HepG2 (cell line): ENCODE measurements around the gene CNOT1. TPM values are rescaled to one million over a fixed set of nuclear protein-coding genes. Genes with fewer than 3 reads are reported as not detected.
A peak's percentile ranks its signal among the peaks of the same experiment; 100 is the strongest.

Experiments
- BCL6 ChIP-seq: IDR thresholded peaks from 2 replicates; pipeline ENCODE4 v1.6.1; 2016; ENCODE audit warnings: missing genetic modification reagents, missing compliant biosample characterization
- DNMT1 ChIP-seq: sonication (generic); formaldehyde crosslinking; IDR thresholded peaks from 2 replicates; pipeline ENCODE4 v1.5.1; 2020; ENCODE audit warnings: mild to moderate bottlenecking, missing genetic modification reagents
- FOXP1 ChIP-seq, 2 experiments: fragments of 450-650 bp in 1 of 2; IDR thresholded peaks; 2 replicates each; pipeline ENCODE4 v1.6.1; 2017 to 2018; ENCODE audit warnings: antibody characterized with exemption in 1 of 2
- GZF1 ChIP-seq: sonication (generic); formaldehyde crosslinking; IDR thresholded peaks from 2 replicates; pipeline ENCODE4 v1.5.1; 2020; ENCODE audit warnings: mild to moderate bottlenecking, missing genetic modification reagents
- MAFF ChIP-seq: IDR thresholded peaks from 2 replicates; pipeline ENCODE4 v1.6.1; 2011; ENCODE audit warnings: low read depth, low read length, improper control_type of control experiment
- MED13 ChIP-seq: sonication (generic); formaldehyde crosslinking; IDR thresholded peaks from 2 replicates; pipeline ENCODE4 v1.5.0; 2020; ENCODE audit warnings: missing genetic modification reagents
- MYC ChIP-seq: sonication (generic); formaldehyde crosslinking; IDR thresholded peaks from 2 replicates; pipeline ENCODE4 v1.9.0; 2021; ENCODE audit warnings: missing genetic modification reagents, borderline replicate concordance
- NFIB ChIP-seq: sonication (generic); formaldehyde crosslinking; IDR thresholded peaks from 2 replicates; pipeline ENCODE4 v1.9.0; 2021; ENCODE audit warnings: missing genetic modification reagents, mild to moderate bottlenecking, borderline replicate concordance
- NRL ChIP-seq: sonication (generic); formaldehyde crosslinking; IDR thresholded peaks from 2 replicates; pipeline ENCODE4 v1.5.0; 2020; ENCODE audit warnings: missing genetic modification reagents, mild to moderate bottlenecking, moderate library complexity, borderline replicate concordance
- PTBP1 ChIP-seq: fragments of 200-400 bp; formaldehyde crosslinking; IDR thresholded peaks from 2 replicates; pipeline ENCODE4 v1.6.1; 2018; ENCODE audit warnings: low read length, low read depth; ENCODE audit not compliant: poor library complexity, severe bottlenecking
- RBM22 ChIP-seq: fragments of 200-400 bp; formaldehyde crosslinking; optimal IDR thresholded peaks from 2 replicates; pipeline ENCODE3; 2017; ENCODE audit warnings: mild to moderate bottlenecking, low read length, moderate library complexity
- RCOR2 ChIP-seq: IDR thresholded peaks from 2 replicates; pipeline ENCODE4 v1.6.1; 2016; ENCODE audit warnings: missing biosample characterization, missing genetic modification reagents
- RFX5 ChIP-seq: IDR thresholded peaks from 2 replicates; pipeline ENCODE4 v1.6.1; 2011; ENCODE audit warnings: low read depth, low read length, improper control_type of control experiment
- SALL1 ChIP-seq: sonication (generic); formaldehyde crosslinking; IDR thresholded peaks from 2 replicates; pipeline ENCODE4 v1.8.0; 2022; ENCODE audit warnings: mild to moderate bottlenecking, missing genetic modification reagents
- SATB2 ChIP-seq: sonication (generic); formaldehyde crosslinking; IDR thresholded peaks from 2 replicates; pipeline ENCODE4 v1.5.0; 2020; ENCODE audit warnings: missing genetic modification reagents
- SMC3 ChIP-seq: IDR thresholded peaks from 2 replicates; pipeline ENCODE4 v1.6.1; 2011; ENCODE audit warnings: low read length, improper control_type of control experiment
- SMYD3 ChIP-seq: sonication (generic); formaldehyde crosslinking; IDR thresholded peaks from 2 replicates; pipeline ENCODE4 v1.8.1; 2023; ENCODE audit warnings: mild to moderate bottlenecking, missing genetic modification reagents
- SOX6 ChIP-seq, 2 experiments: fragments of 450-650 bp in 1 of 2; sonication (generic) in 1 of 2; formaldehyde crosslinking in 1 of 2; IDR thresholded peaks; 2 replicates each; pipeline versions ENCODE4 v1.4.0 to v1.6.1; 2017 to 2020; ENCODE audit warnings: antibody characterized with exemption in 1 of 2, mild to moderate bottlenecking in 1 of 2, missing genetic modification reagents in 1 of 2
- TBP ChIP-seq: sonication (generic); formaldehyde crosslinking; IDR thresholded peaks from 2 replicates; pipeline ENCODE4 v1.5.0; 2020; ENCODE audit warnings: missing genetic modification reagents
- TCF12 ChIP-seq, 2 experiments: fragments of 450-650 bp in 1 of 2; sonication (generic) in 1 of 2; formaldehyde crosslinking in 1 of 2; IDR thresholded peaks; 2 replicates each; pipeline versions ENCODE4 v1.6.1 to v1.8.0; 2017 to 2022; ENCODE audit warnings: antibody characterized with exemption in 1 of 2, mild to moderate bottlenecking in 1 of 2, missing genetic modification reagents in 1 of 2, moderate library complexity in 1 of 2
- ZFP36 ChIP-seq: fragments of 150-350 bp; IDR thresholded peaks from 2 replicates; pipeline ENCODE4 v1.6.1; 2018; ENCODE audit warnings: borderline replicate concordance, low read length, low read depth; ENCODE audit not compliant: partially characterized antibody
- ZNF30 ChIP-seq: sonication (generic); formaldehyde crosslinking; IDR thresholded peaks from 2 replicates; pipeline ENCODE4 v1.5.0; 2020; ENCODE audit warnings: mild to moderate bottlenecking, missing genetic modification reagents
- ZNF792 ChIP-seq: IDR thresholded peaks from 2 replicates; pipeline ENCODE4 v1.6.1; 2016
- polyA plus RNA-seq, 8 experiments: library from polyadenylated mRNA; depleted of rRNA in 3 of 8; stranded (reverse) in 7 of 8; unstranded in 1 of 8; fragments of >200 nt; fragmentation: Illumina TruSeq in 4 of 8; extraction: Trizol in 4 of 8; gene quantifications; 2 replicates each; pipeline versions ENCODE4 v1.2.1 to v1.2.3, GENCODE V29; 2011 to 2016; ENCODE audit warnings: low read depth in 4 of 8, missing spikeins in 1 of 8, mixed read lengths in 1 of 8; ENCODE audit not compliant: insufficient read depth in 1 of 8
- total RNA-seq, 5 experiments: library from RNA; depleted of rRNA; stranded (reverse); fragments of >200 nt; fragmentation: Illumina TruSeq; extraction: Trizol; gene quantifications; 2 replicates each; pipeline ENCODE4 v1.2.3, GENCODE V29; 2016; ENCODE audit warnings: low read depth in 1 of 5
- TF ChIP-seq, protein P1 (sequence below): sonication (generic); formaldehyde crosslinking; IDR thresholded peaks from 2 replicates; pipeline ENCODE4 v1.9.0; 2021; ENCODE audit warnings: missing genetic modification reagents, borderline replicate concordance
- TF ChIP-seq, protein P2 (sequence below): IDR thresholded peaks from 2 replicates; pipeline ENCODE4 v1.6.1; 2016; ENCODE audit warnings: low read depth, borderline replicate concordance
- TF ChIP-seq, protein P3 (sequence below): sonication (generic); formaldehyde crosslinking; IDR thresholded peaks from 2 replicates; pipeline ENCODE4 v1.9.0; 2022; ENCODE audit warnings: low read depth, missing genetic modification reagents
- TF ChIP-seq, protein P4 (sequence below): sonication (generic); formaldehyde crosslinking; IDR thresholded peaks from 2 replicates; pipeline ENCODE4 v1.4.0; 2020; ENCODE audit warnings: low read depth, mild to moderate bottlenecking, missing genetic modification reagents

Gene CNOT1
- total and polyA plus RNA-seq, 2 of the 13 experiments (the other 11 are each of a cell fraction or from before 2014, with no cell fraction given): 188 to 232 TPM

DNA sequence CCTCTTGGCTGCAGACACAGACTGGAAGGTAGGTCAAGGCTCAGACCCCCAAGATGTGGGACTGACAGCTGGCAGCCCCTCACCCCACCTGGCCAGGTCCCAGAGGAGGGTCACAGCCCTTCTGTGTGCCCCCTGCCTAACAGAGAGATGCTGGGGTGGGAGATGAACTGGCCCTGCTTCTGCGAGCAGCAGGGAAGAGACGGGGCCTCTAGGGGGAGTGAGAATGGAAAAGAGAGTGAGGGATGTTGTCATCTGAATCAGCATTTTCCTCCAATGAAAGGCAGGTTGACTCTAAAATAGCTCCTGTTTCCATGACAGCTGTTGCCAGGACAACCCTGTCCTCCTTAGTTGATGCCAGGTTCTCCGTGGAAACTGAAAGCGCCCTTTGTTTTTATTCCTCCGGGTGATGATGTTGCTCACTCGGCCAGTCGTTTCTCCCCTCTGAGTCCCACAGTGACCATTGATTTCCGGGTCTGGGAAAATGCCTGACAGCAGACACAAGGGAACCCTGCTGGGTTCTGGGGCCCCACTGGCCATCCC is 134.6 kb downstream of the CNOT1 start (continued):
- TF ChIP-seq TBP (CRISPR knock-in tag): no peak
- no peak for TF ChIP-seq DNMT1 (CRISPR knock-in tag)
- TF ChIP-seq RFX5: peak; percentile 96
- TF ChIP-seq, protein P1, sequence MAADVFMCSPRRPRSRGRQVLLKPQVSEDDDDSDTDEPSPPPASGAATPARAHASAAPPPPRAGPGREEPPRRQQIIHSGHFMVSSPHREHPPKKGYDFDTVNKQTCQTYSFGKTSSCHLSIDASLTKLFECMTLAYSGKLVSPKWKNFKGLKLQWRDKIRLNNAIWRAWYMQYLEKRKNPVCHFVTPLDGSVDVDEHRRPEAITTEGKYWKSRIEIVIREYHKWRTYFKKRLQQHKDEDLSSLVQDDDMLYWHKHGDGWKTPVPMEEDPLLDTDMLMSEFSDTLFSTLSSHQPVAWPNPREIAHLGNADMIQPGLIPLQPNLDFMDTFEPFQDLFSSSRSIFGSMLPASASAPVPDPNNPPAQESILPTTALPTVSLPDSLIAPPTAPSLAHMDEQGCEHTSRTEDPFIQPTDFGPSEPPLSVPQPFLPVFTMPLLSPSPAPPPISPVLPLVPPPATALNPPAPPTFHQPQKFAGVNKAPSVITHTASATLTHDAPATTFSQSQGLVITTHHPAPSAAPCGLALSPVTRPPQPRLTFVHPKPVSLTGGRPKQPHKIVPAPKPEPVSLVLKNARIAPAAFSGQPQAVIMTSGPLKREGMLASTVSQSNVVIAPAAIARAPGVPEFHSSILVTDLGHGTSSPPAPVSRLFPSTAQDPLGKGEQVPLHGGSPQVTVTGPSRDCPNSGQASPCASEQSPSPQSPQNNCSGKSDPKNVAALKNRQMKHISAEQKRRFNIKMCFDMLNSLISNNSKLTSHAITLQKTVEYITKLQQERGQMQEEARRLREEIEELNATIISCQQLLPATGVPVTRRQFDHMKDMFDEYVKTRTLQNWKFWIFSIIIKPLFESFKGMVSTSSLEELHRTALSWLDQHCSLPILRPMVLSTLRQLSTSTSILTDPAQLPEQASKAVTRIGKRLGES: no peak
- no peak for TF ChIP-seq SOX6 (IDR thresholded peaks at IDR 0.05)
- TF ChIP-seq SOX6 (CRISPR knock-in tag; IDR thresholded peaks at IDR 0.05): no peak
- no peak for TF ChIP-seq SALL1 (CRISPR knock-in tag)
- TF ChIP-seq RBM22: peak; percentile 100
- no peak for TF ChIP-seq MED13
- no peak for TF ChIP-seq ZNF792 (CRISPR knock-in tag)
- 0 out of 2 replicates have a peak, but pooled peaks have one; percentile 43 for TF ChIP-seq RCOR2 (CRISPR knock-in tag)
- no peak for TF ChIP-seq NFIB (CRISPR knock-in tag)
- TF ChIP-seq SATB2 (CRISPR knock-in tag): no peak
- TF ChIP-seq MYC (CRISPR knock-in tag): no peak
- TF ChIP-seq NRL (CRISPR knock-in tag): peak; percentile 33; the same call in 1 of the 2 replicates
- peak; percentile 96 for TF ChIP-seq MAFF
- no peak for TF ChIP-seq GZF1 (CRISPR knock-in tag)
- no peak for TF ChIP-seq FOXP1 (IDR thresholded peaks at IDR 0.05)
- TF ChIP-seq FOXP1 (CRISPR knock-in tag; IDR thresholded peaks at IDR 0.05): no peak
- TF ChIP-seq BCL6 (CRISPR knock-in tag): no peak
- no peak for TF ChIP-seq PTBP1
- peak; percentile 11; the same call in 1 of the 2 replicates for TF ChIP-seq SMC3
- TF ChIP-seq ZNF30: no peak
- no peak for TF ChIP-seq ZFP36
- TF ChIP-seq, protein P2, sequence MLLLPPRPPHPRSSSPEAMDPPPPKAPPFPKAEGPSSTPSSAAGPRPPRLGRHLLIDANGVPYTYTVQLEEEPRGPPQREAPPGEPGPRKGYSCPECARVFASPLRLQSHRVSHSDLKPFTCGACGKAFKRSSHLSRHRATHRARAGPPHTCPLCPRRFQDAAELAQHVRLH (CRISPR knock-in tag): no peak
- TF ChIP-seq, protein P3, sequence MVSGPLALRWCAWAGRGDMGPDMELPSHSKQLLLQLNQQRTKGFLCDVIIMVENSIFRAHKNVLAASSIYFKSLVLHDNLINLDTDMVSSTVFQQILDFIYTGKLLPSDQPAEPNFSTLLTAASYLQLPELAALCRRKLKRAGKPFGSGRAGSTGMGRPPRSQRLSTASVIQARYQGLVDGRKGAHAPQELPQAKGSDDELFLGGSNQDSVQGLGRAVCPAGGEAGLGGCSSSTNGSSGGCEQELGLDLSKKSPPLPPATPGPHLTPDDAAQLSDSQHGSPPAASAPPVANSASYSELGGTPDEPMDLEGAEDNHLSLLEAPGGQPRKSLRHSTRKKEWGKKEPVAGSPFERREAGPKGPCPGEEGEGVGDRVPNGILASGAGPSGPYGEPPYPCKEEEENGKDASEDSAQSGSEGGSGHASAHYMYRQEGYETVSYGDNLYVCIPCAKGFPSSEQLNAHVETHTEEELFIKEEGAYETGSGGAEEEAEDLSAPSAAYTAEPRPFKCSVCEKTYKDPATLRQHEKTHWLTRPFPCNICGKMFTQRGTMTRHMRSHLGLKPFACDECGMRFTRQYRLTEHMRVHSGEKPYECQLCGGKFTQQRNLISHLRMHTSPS (CRISPR knock-in tag): no peak
- TF ChIP-seq TCF12 (IDR thresholded peaks at IDR 0.05): no peak
- no peak for TF ChIP-seq TCF12 (CRISPR knock-in tag; IDR thresholded peaks at IDR 0.05)
- TF ChIP-seq SMYD3 (CRISPR knock-in tag): no peak
- TF ChIP-seq, protein P4, sequence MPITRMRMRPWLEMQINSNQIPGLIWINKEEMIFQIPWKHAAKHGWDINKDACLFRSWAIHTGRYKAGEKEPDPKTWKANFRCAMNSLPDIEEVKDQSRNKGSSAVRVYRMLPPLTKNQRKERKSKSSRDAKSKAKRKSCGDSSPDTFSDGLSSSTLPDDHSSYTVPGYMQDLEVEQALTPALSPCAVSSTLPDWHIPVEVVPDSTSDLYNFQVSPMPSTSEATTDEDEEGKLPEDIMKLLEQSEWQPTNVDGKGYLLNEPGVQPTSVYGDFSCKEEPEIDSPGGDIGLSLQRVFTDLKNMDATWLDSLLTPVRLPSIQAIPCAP (CRISPR knock-in tag): no peak
